ENCODE measurements around the gene RPA1.

RPA1 gene

GRCh38 chr17:1916963-1917715 lies 87.3 kb downstream of the RPA1 start:
- no peaks in the 10 kb centered on the region for H3K9me3 ChIP-seq (ENCODE audit: control insufficient read depth, low read length)
- H3K36me3 ChIP-seq (ENCODE audit: control insufficient read depth, insufficient read depth, low read length) = no peaks in the 10 kb centered on the region
- DNase-seq = no peak
- no peak overlapping the region for H3K4me3 ChIP-seq (ENCODE audit: insufficient read depth, low read depth, low read length, poor library complexity, severe bottlenecking)
- no peak overlapping the region for H3K27ac ChIP-seq (ENCODE audit: insufficient read depth, low read length, poor library complexity, severe bottlenecking)
- no peaks in the 10 kb centered on the region for H3K27me3 ChIP-seq (replicated peaks; ENCODE audit: control insufficient read depth, insufficient read depth, low read length, poor library complexity, severe bottlenecking)
- no peaks in the 10 kb centered on the region for H3K4me1 ChIP-seq (ENCODE audit: control insufficient read depth, insufficient read depth, low read length, poor library complexity, severe bottlenecking)

- no peak overlapping the region for H3K4me3 ChIP-seq (ENCODE audit: insufficient read depth, low read depth, low read length, poor library complexity, severe bottlenecking)
- no peaks in the 10 kb centered on the region for H3K36me3 ChIP-seq (ENCODE audit: control insufficient read depth, insufficient read depth, low read length)
- H3K4me1 ChIP-seq (ENCODE audit: control insufficient read depth, insufficient read depth, low read length, poor library complexity, severe bottlenecking) = no peaks in the 10 kb centered on the region
- no peak for DNase-seq
- no peak overlapping the region for H3K27ac ChIP-seq (ENCODE audit: insufficient read depth, low read length, poor library complexity, severe bottlenecking)
- H3K27me3 ChIP-seq (replicated peaks; ENCODE audit: control insufficient read depth, insufficient read depth, low read length, poor library complexity, severe bottlenecking) = no peaks in the 10 kb centered on the region
- no peaks in the 10 kb centered on the region for H3K9me3 ChIP-seq (ENCODE audit: control insufficient read depth, low read length)
Measured at GRCh38 chr17:1918346-1919162, 88.7 kb downstream of the RPA1 start.

DNA sequence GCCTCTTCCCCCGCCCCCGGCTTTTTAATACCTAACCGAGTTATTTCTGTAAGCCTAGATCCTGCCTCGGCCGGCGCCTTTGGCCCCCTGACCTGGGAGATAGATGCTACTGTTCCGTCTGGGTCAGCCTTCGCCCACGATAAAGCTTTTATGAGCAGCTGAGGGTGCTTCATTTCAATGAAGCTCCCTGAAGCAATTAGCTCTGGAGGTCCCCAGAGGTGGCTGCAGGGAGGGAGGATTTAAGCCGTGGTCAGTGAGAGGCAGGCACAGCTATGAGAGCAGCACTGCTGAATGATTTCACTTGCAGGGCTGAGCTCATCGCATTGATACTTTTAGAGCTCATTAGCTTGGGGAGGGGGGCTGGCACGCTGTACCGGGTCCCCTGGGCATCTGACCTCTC lies 89.4 kb downstream of the RPA1 start:
- DNase-seq = no peak
- Histone ChIP-seq H3K27me3 (replicated peaks; ENCODE audit: control insufficient read depth, insufficient read depth, low read length, poor library complexity, severe bottlenecking) (no peaks in the 10 kb centered on the region), H3K4me3 (ENCODE audit: insufficient read depth, low read depth, low read length, poor library complexity, severe bottlenecking) (no peak overlapping the region), H3K9me3 (ENCODE audit: control insufficient read depth, low read length) (no peaks in the 10 kb centered on the region), H3K4me1 (ENCODE audit: control insufficient read depth, insufficient read depth, low read length, poor library complexity, severe bottlenecking) (no peaks in the 10 kb centered on the region), H3K36me3 (ENCODE audit: control insufficient read depth, insufficient read depth, low read length) (no peaks in the 10 kb centered on the region), H3K27ac (ENCODE audit: insufficient read depth, low read length, poor library complexity, severe bottlenecking) (no peak overlapping the region)

GRCh38 chr17:1920948-1921351 lies 91.1 kb downstream of the RPA1 start:
- no peak overlapping the region for H3K27ac ChIP-seq (ENCODE audit: insufficient read depth, low read length, poor library complexity, severe bottlenecking)
- H3K4me1 ChIP-seq (ENCODE audit: control insufficient read depth, insufficient read depth, low read length, poor library complexity, severe bottlenecking) = no peaks in the 10 kb centered on the region
- no peaks in the 10 kb centered on the region for H3K9me3 ChIP-seq (ENCODE audit: control insufficient read depth, low read length)
- no peak overlapping the region for H3K4me3 ChIP-seq (ENCODE audit: insufficient read depth, low read depth, low read length, poor library complexity, severe bottlenecking)
- no peaks in the 10 kb centered on the region for H3K36me3 ChIP-seq (ENCODE audit: control insufficient read depth, insufficient read depth, low read length)
- no peaks in the 10 kb centered on the region for H3K27me3 ChIP-seq (replicated peaks; ENCODE audit: control insufficient read depth, insufficient read depth, low read length, poor library complexity, severe bottlenecking)
- DNase-seq = no peak

DNA sequence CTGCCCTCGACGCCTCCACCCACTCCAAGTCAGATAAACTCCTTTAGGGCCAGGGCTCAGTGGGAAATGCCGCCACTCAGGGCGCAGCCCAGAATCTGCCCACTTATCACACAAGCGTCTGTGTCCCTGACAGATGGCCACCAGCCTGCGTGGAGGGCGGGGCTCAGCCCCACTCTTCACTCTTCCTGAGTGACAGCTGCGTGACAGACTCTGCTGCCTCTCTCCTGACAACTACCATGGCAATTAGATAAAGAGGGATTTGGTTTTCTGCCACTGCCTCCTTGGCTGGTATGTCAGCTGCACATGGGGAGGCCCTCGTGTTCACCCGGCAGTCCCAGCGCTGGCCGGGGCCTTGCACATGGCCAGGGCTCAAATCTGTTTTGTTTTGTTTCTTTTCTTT lies 99.2 kb downstream of the RPA1 start:
- no peaks in the 10 kb centered on the region for H3K4me1 ChIP-seq (ENCODE audit: control insufficient read depth, insufficient read depth, low read length, poor library complexity, severe bottlenecking)
- DNase-seq = no peak
- no peak overlapping the region for H3K27ac ChIP-seq (ENCODE audit: insufficient read depth, low read length, poor library complexity, severe bottlenecking)
- H3K4me3 ChIP-seq (ENCODE audit: insufficient read depth, low read depth, low read length, poor library complexity, severe bottlenecking) = no peak overlapping the region
- no peaks in the 10 kb centered on the region for H3K9me3 ChIP-seq (ENCODE audit: control insufficient read depth, low read length)
- H3K36me3 ChIP-seq (ENCODE audit: control insufficient read depth, insufficient read depth, low read length) = no peaks in the 10 kb centered on the region
- no peaks in the 10 kb centered on the region for H3K27me3 ChIP-seq (replicated peaks; ENCODE audit: control insufficient read depth, insufficient read depth, low read length, poor library complexity, severe bottlenecking)

GRCh38 chr17:1930337-1930645 lies 100.5 kb downstream of the RPA1 start:
- Histone ChIP-seq H3K9me3 (ENCODE audit: control insufficient read depth, low read length) (no peaks in the 10 kb centered on the region), H3K27me3 (replicated peaks; ENCODE audit: control insufficient read depth, insufficient read depth, low read length, poor library complexity, severe bottlenecking) (no peaks in the 10 kb centered on the region), H3K27ac (ENCODE audit: insufficient read depth, low read length, poor library complexity, severe bottlenecking) (no peak overlapping the region), H3K4me3 (ENCODE audit: insufficient read depth, low read depth, low read length, poor library complexity, severe bottlenecking) (no peak overlapping the region), H3K36me3 (ENCODE audit: control insufficient read depth, insufficient read depth, low read length) (no peaks in the 10 kb centered on the region), H3K4me1 (ENCODE audit: control insufficient read depth, insufficient read depth, low read length, poor library complexity, severe bottlenecking) (no peaks in the 10 kb centered on the region)
- DNase-seq = no peak

- H3K4me1 ChIP-seq (ENCODE audit: control insufficient read depth, insufficient read depth, low read length, poor library complexity, severe bottlenecking) = no peaks in the 10 kb centered on the region
- H3K4me3 ChIP-seq (ENCODE audit: insufficient read depth, low read depth, low read length, poor library complexity, severe bottlenecking) = no peak overlapping the region
- H3K27me3 ChIP-seq (replicated peaks; ENCODE audit: control insufficient read depth, insufficient read depth, low read length, poor library complexity, severe bottlenecking) = no peaks in the 10 kb centered on the region
- no peak for DNase-seq
- H3K27ac ChIP-seq (ENCODE audit: insufficient read depth, low read length, poor library complexity, severe bottlenecking) = no peak overlapping the region
- H3K36me3 ChIP-seq (ENCODE audit: control insufficient read depth, insufficient read depth, low read length) = no peaks in the 10 kb centered on the region
- no peaks in the 10 kb centered on the region for H3K9me3 ChIP-seq (ENCODE audit: control insufficient read depth, low read length)
Measured at GRCh38 chr17:1931844-1932579, 102.2 kb downstream of the RPA1 start.

DNA sequence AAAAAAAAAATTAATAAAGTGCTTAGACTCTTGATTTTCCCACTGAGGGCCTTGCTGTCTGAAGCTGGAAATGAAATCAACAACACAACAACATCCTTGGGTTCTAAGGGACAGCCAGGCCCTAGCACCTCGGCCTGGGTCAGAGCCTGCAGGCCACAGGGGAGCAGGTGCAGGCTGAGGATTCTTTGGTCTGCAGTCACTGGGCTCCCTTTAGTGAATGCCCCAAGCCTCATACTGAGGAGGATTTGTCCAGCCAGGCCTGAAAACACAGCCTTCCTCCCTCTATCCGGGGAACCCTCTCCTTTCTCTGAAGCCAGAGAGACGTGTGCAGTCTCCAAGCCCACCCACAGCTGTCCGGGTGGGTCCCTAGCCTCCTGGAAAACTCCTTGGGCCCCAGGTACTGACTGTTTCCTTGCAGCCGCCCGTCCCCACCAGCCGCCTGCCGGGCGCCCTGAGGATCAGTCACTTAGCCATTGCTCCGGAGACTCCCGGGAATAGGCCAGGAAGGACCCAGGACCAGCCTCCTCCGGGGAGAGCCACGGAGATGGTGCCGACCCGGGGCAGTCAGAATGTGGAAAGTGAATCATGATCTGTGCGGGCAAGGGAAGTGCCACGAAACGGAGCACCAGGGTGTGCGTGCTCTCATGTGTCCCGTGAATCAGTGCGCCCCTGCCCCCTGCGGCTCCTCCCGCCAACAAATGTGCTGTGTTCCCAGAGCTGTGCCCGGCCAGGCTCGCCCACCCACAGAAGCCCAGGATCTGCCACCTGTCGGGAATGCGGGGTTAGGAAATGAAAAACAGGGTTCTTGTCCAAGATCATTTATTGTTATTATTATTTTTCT lies 104.3 kb downstream of the RPA1 start:
- Histone ChIP-seq H3K4me3 (ENCODE audit: insufficient read depth, low read depth, low read length, poor library complexity, severe bottlenecking) (no peak overlapping the region), H3K27ac (ENCODE audit: insufficient read depth, low read length, poor library complexity, severe bottlenecking) (no peak overlapping the region), H3K9me3 (ENCODE audit: control insufficient read depth, low read length) (no peaks in the 10 kb centered on the region), H3K27me3 (replicated peaks; ENCODE audit: control insufficient read depth, insufficient read depth, low read length, poor library complexity, severe bottlenecking) (no peaks in the 10 kb centered on the region), H3K4me1 (ENCODE audit: control insufficient read depth, insufficient read depth, low read length, poor library complexity, severe bottlenecking) (no peaks in the 10 kb centered on the region), H3K36me3 (ENCODE audit: control insufficient read depth, insufficient read depth, low read length) (no peaks in the 10 kb centered on the region)
- no peak for DNase-seq

DNA sequence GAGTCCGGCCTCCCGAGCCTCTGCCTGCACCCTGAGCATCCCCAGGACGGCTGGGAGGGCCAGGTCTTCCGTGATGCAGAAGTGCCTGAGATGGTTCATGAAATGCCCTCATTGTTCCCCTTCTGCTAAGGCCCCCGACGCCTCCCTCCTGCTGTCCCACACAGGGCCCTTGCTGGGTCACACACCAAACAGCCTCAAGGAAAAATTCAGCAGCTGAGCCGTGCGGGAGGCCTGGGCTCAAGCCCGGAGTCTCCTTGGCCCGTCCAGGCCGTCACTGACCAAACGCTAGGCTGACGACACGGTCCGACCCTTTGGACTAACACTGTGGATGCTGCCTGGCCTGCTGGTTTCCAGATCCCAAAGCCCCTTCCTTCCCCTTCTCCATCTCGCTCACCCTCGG lies 105.1 kb downstream of the RPA1 start:
- Histone ChIP-seq H3K36me3 (ENCODE audit: control insufficient read depth, insufficient read depth, low read length) (no peaks in the 10 kb centered on the region), H3K27me3 (replicated peaks; ENCODE audit: control insufficient read depth, insufficient read depth, low read length, poor library complexity, severe bottlenecking) (no peaks in the 10 kb centered on the region), H3K4me1 (ENCODE audit: control insufficient read depth, insufficient read depth, low read length, poor library complexity, severe bottlenecking) (no peaks in the 10 kb centered on the region), H3K4me3 (ENCODE audit: insufficient read depth, low read depth, low read length, poor library complexity, severe bottlenecking) (no peak overlapping the region), H3K27ac (ENCODE audit: insufficient read depth, low read length, poor library complexity, severe bottlenecking) (no peak overlapping the region), H3K9me3 (ENCODE audit: control insufficient read depth, low read length) (no peaks in the 10 kb centered on the region)
- no peak for DNase-seq

All from effector memory CD4-positive, alpha-beta T cell (primary cell).